Keratinocyte (primary cell): ENCODE data around the gene SPTBN5.

ENCODE experiments used
- EZH2 ChIP-seq: IDR thresholded peaks from one replicate; pipeline ENCODE4 v1.6.1; 2012; ENCODE audit warnings: inconsistent platforms, mild to moderate bottlenecking, low read length, moderate library complexity
- TF ChIP-seq, protein P1 (sequence below), 3 experiments: IDR thresholded peaks in 1 of 3; conservative IDR thresholded peaks in 1 of 3; optimal IDR thresholded peaks in 1 of 3; 2 replicates in 2 of 3; 3 replicates in 1 of 3; pipeline versions ENCODE3 to v1.5.1; 2011; ENCODE audit warnings: low read length in 3 of 3, mild to moderate bottlenecking in 3 of 3, moderate library complexity in 2 of 3, control low read depth in 1 of 3, inconsistent platforms in 1 of 3; ENCODE audit not compliant: insufficient read depth in 2 of 3; ENCODE audit errors: extremely low read depth in 1 of 3

DNA sequence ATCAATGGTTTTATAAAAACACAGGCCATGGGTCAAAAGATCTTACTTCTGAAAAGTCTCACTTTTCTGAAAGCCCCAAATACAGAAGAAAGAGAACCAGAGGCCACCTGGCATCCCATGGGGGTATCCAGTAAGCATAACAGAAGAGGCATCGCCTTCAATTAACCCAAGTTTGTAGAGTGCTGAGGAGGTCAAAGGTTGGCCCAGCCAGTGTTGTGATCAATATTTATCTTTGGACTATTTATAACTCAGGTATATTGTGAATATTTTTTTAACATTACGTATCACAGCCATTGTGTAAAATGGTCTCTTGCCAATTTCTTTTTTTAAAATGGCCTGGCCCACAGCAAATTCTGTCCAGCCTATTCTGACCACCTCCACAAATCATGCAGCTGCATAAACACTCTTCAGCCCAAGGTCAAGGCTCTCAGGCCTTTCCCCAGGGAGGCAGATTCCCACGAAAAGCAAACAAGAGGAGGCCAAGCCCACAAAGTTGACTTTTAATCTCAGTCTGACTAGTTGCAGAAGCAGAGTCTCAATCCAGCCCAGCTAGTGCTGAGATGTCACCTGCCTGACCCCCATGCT, 26.2 kb upstream of the SPTBN5 start:
- TF ChIP-seq, protein P1, sequence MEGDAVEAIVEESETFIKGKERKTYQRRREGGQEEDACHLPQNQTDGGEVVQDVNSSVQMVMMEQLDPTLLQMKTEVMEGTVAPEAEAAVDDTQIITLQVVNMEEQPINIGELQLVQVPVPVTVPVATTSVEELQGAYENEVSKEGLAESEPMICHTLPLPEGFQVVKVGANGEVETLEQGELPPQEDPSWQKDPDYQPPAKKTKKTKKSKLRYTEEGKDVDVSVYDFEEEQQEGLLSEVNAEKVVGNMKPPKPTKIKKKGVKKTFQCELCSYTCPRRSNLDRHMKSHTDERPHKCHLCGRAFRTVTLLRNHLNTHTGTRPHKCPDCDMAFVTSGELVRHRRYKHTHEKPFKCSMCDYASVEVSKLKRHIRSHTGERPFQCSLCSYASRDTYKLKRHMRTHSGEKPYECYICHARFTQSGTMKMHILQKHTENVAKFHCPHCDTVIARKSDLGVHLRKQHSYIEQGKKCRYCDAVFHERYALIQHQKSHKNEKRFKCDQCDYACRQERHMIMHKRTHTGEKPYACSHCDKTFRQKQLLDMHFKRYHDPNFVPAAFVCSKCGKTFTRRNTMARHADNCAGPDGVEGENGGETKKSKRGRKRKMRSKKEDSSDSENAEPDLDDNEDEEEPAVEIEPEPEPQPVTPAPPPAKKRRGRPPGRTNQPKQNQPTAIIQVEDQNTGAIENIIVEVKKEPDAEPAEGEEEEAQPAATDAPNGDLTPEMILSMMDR (optimal IDR thresholded peaks at IDR 0.05 in 1 of 3, IDR thresholded peaks at IDR 0.05 in 1 of 3, conservative IDR thresholded peaks at IDR 0.05 in 1 of 3; ENCODE audit: extremely low read depth in 1 of 3, insufficient read depth in 2 of 3, low read length in 3 of 3), result no peak
- no peak for TF ChIP-seq EZH2
